K562 (cell line): ENCODE data around the gene OXLD1. TPM values are rescaled to one million over a fixed set of nuclear protein-coding genes. Genes with fewer than 3 reads are reported as not detected.

Experiments
- ATAC-seq: fragments of 200-7000 bp; cut with Tn5 transposase; 3 replicates; pipeline ENCODE4 v1.9.1; 2020; ENCODE audit warnings: moderate library complexity
- BruUV-seq: library from RNA; stranded (reverse); fragments of 400-500 nt; replicated peaks from 2 replicates; lab custom pipeline; 2021; lab: Mats Ljungman, UMichigan
- CTCF ChIA-PET: fragments of 300-600 bp; formaldehyde crosslinking; extraction: SDS; loops from one replicate; lab custom pipeline; 2021; ENCODE audit warnings: low intra/inter-chr PET ratio; lab: Yijun Ruan, JAX
- POLR2A ChIA-PET: fragments of 300-600, 350-650 bp; sonication (Branson Sonifier 250); formaldehyde crosslinking; extraction: SDS; loops from one replicate; lab custom pipeline; 2021; ENCODE audit warnings: antibody characterized with exemption, inconsistent platforms; lab: Yijun Ruan, JAX
- DNase-seq, 4 experiments: peaks; one replicate each; pipeline versions ENCODE4 v3.0.0 to v3.0.0-alpha.2; 2011 to 2018; ENCODE audit warnings: low spot score in 3 of 4, mixed read lengths in 3 of 4; ENCODE audit errors: extremely low read depth in 1 of 4
- FAIRE-seq: peaks from 2 replicates; lab custom pipeline; 2011; peaks lifted over from hg19 to GRCh38; lab: Jason Lieb, UNC
- H2AFZ ChIP-seq: 2 replicates; pipeline ENCODE4 v1.6.0; 2011; ENCODE audit warnings: low read depth, low read length, control low read depth, inconsistent platforms
- H3K27ac ChIP-seq: fragments of 200-600 bp; 3 replicates; pipeline ENCODE4 v1.8.0; 2011; ENCODE audit warnings: low read depth, mild to moderate bottlenecking, control low read depth, inconsistent platforms, low read length, moderate library complexity, mixed read lengths; ENCODE audit errors: extremely low read depth
- H3K27me3 ChIP-seq, 2 experiments: fragments of 300-600 bp in 1 of 2; 2 replicates in 1 of 2; 3 replicates in 1 of 2; pipeline versions ENCODE4 v1.6.0 to v1.8.0; 2011; ENCODE audit warnings: inconsistent platforms in 2 of 2, low read length in 2 of 2, mild to moderate bottlenecking in 1 of 2, mixed read lengths in 1 of 2, moderate library complexity in 1 of 2; ENCODE audit not compliant: control insufficient read depth in 2 of 2, insufficient read depth in 2 of 2
- H3K36me3 ChIP-seq: fragments of 300-600 bp; 3 replicates; pipeline ENCODE4 v1.8.0; 2011; ENCODE audit warnings: mild to moderate bottlenecking, low read length, inconsistent platforms; ENCODE audit not compliant: control insufficient read depth, insufficient read depth
- H3K4me1 ChIP-seq, 2 experiments: fragments of 200-600 bp in 1 of 2; replicated peaks in 1 of 2; 2 replicates in 1 of 2; 3 replicates in 1 of 2; pipeline versions ENCODE4 v1.5.1 to v1.8.0; 2011; ENCODE audit warnings: inconsistent platforms in 2 of 2, low read length in 2 of 2, mild to moderate bottlenecking in 1 of 2, mixed read lengths in 1 of 2, moderate library complexity in 1 of 2; ENCODE audit not compliant: control insufficient read depth in 2 of 2, insufficient read depth in 2 of 2
- H3K4me2 ChIP-seq: 2 replicates; pipeline ENCODE4 v1.6.1; 2011; ENCODE audit warnings: low read length, control low read depth, inconsistent platforms, mixed read lengths; ENCODE audit not compliant: insufficient read depth
- H3K4me3 ChIP-seq: fragments of 200-600 bp; sonication (generic), shearing (Covaris generic); 2 replicates; pipeline ENCODE4 v1.5.1; 2016; ENCODE audit warnings: control low read depth, inconsistent platforms
- H3K79me2 ChIP-seq: fragments of 200-600 bp; 3 replicates; pipeline ENCODE4 v1.8.0; 2011; ENCODE audit warnings: low read length, inconsistent platforms; ENCODE audit not compliant: control insufficient read depth, insufficient read depth
- H3K9ac ChIP-seq, 2 experiments: 2 replicates each; pipeline versions ENCODE4 v1.6.0 to v1.6.1; 2011; ENCODE audit warnings: low read depth in 2 of 2, low read length in 2 of 2, control low read depth in 1 of 2, inconsistent platforms in 1 of 2, mild to moderate bottlenecking in 1 of 2, mixed read lengths in 1 of 2; ENCODE audit not compliant: insufficient read depth in 1 of 2
- H3K9me1 ChIP-seq: one replicate; pipeline ENCODE4 v1.6.0; 2011; ENCODE audit warnings: inconsistent platforms, mild to moderate bottlenecking, low read length, moderate library complexity; ENCODE audit not compliant: control insufficient read depth, insufficient read depth
- H3K9me3 ChIP-seq: replicated peaks from 2 replicates; pipeline ENCODE4 v1.5.1; 2011; ENCODE audit warnings: low read depth, low read length, inconsistent platforms; ENCODE audit not compliant: control insufficient read depth, insufficient read depth
- H4K20me1 ChIP-seq: replicated peaks from 2 replicates; pipeline ENCODE4 v1.6.1; 2011; ENCODE audit warnings: low read length, inconsistent platforms, mixed read lengths; ENCODE audit not compliant: control insufficient read depth, insufficient read depth
- BRD9 ChIP-seq: fragments of 450-650 bp; IDR thresholded peaks from 2 replicates; pipeline ENCODE4 v1.6.1; 2018; ENCODE audit warnings: low read depth; ENCODE audit not compliant: partially characterized antibody
- BRF1 ChIP-seq: IDR thresholded peaks from 3 replicates; pipeline ENCODE4 v1.6.1; 2011; ENCODE audit warnings: borderline replicate concordance, mild to moderate bottlenecking; ENCODE audit not compliant: insufficient read length; ENCODE audit errors: extremely low read depth
- KDM5B ChIP-seq: fragments of 200-600 bp; sonication (generic); IDR thresholded peaks from 2 replicates; pipeline ENCODE4 v1.6.1; 2012; ENCODE audit warnings: low read depth, mild to moderate bottlenecking, moderate library complexity, low read length, control low read depth, inconsistent platforms; ENCODE audit not compliant: insufficient replicate concordance
- KLF1 ChIP-seq: fragments of 450-650 bp; IDR thresholded peaks from 2 replicates; pipeline ENCODE4 v1.6.1; 2016; ENCODE audit warnings: missing genetic modification characterization, missing compliant biosample characterization
- POLR2AphosphoS5 ChIP-seq: IDR thresholded peaks from 2 replicates; pipeline ENCODE4 v1.6.1; 2011; ENCODE audit warnings: mild to moderate bottlenecking, low read depth, low read length, moderate library complexity; ENCODE audit not compliant: control insufficient read depth, insufficient read depth
- POLR2B ChIP-seq: fragments of 450-650 bp; IDR thresholded peaks from 2 replicates; pipeline ENCODE4 v1.6.1; 2018; ENCODE audit warnings: low read depth; ENCODE audit not compliant: partially characterized antibody
- POLR2G ChIP-seq: fragments of 200-400 bp; formaldehyde crosslinking; IDR thresholded peaks from 2 replicates; pipeline ENCODE4 v1.6.1; 2017; ENCODE audit warnings: low read depth, mild to moderate bottlenecking, antibody characterized with exemption, low read length, moderate library complexity
- RBFOX2 ChIP-seq: fragments of 200-400 bp; formaldehyde crosslinking; IDR thresholded peaks from 2 replicates; pipeline ENCODE4 v1.6.1; 2017; ENCODE audit warnings: low read depth, mild to moderate bottlenecking, low read length, moderate library complexity
- U2AF1 ChIP-seq: fragments of 200-400 bp; formaldehyde crosslinking; optimal IDR thresholded peaks from 2 replicates; pipeline ENCODE3; 2017; ENCODE audit warnings: mild to moderate bottlenecking, low read depth, low read length, moderate library complexity
- XRCC3 ChIP-seq: fragments of 450-650 bp; IDR thresholded peaks from 2 replicates; pipeline ENCODE4 v1.6.1; 2017; ENCODE audit warnings: mild to moderate bottlenecking, moderate library complexity
- ZFP30 ChIP-seq: fragments of 250-450 bp; sonication (Bioruptor Pico); IDR thresholded peaks from 2 replicates; pipeline ENCODE4 v1.8.0; 2022; ENCODE audit warnings: moderate library complexity, mild to moderate bottlenecking, inconsistent platforms, borderline replicate concordance
- ZNF263 ChIP-seq: sonication (generic); formaldehyde crosslinking; IDR thresholded peaks from 2 replicates; pipeline ENCODE4 v1.8.0; 2022; ENCODE audit warnings: mild to moderate bottlenecking, missing genetic modification reagents, borderline replicate concordance
- whole genome bisulfite sequencing: fragments of 100-300 bp; shearing (Covaris generic); methylation state at CpG from one replicate; pipeline ENCODE4 v1.1.6; 2016; ENCODE audit warnings: low coverage, mixed read lengths; ENCODE audit not compliant: insufficient coverage; ENCODE audit errors: missing lambda C conversion rate; 5-methylcytosine and 5-hydroxymethylcytosine counted together
- in situ Hi-C: fragments of 300-500 bp; cut with MboI; formaldehyde crosslinking; loops from 4 replicates; pipeline ENCODE4 v1.15.0; 2018; ENCODE audit warnings: inconsistent platforms, mixed read lengths
- intact Hi-C: fragments of 100-400 bp; cut with micrococcal nuclease; formaldehyde crosslinking; loops from 2 replicates; pipeline ENCODE4 v1.14.2; 2022
- polyA plus RNA-seq, 8 experiments: library from polyadenylated mRNA; depleted of rRNA in 4 of 8; stranded (reverse) in 5 of 8; unstranded in 3 of 8; fragments of >200 nt; fragmentation: Nextera tagmentation in 2 of 8; fragmentation: Illumina TruSeq in 1 of 8; extraction: Ambion mirVana in 2 of 8; extraction: Trizol in 1 of 8; gene quantifications; 2 replicates each; pipeline versions ENCODE4 v1.2.1 to v1.2.3, GENCODE V29; 2011 to 2014; ENCODE audit warnings: inconsistent platforms in 1 of 8, missing spikeins in 1 of 8
- total RNA-seq, 7 experiments: library from RNA; depleted of rRNA in 6 of 7; stranded (reverse); fragments of >200 nt in 6 of 7; fragmentation: Illumina TruSeq in 2 of 7; extraction: Trizol in 2 of 7; gene quantifications; 2 replicates each; pipeline versions ENCODE4 v1.2.1 to v1.2.3, GENCODE V29; 2011 to 2021; ENCODE audit warnings: low replicate concordance in 1 of 7
- TF ChIP-seq, protein P1 (sequence below), 3 experiments: fragments of 200-800 bp in 1 of 3; fragments of 250-450 bp in 1 of 3; fragments of 450-650 bp in 1 of 3; sonication (Bioruptor Pico) in 1 of 3; sonication (Bioruptor generic) in 1 of 3; formaldehyde crosslinking in 1 of 3; IDR thresholded peaks; 2 replicates each; pipeline versions ENCODE4 v1.6.1 to v1.8.0; 2016 to 2022; ENCODE audit warnings: mild to moderate bottlenecking in 2 of 3, missing genetic modification characterization in 2 of 3, missing compliant biosample characterization in 1 of 3, moderate library complexity in 1 of 3
- TF ChIP-seq, protein P2 (sequence below), 2 experiments: IDR thresholded peaks; 2 replicates each; pipeline ENCODE4 v1.6.1; 2011; ENCODE audit warnings: borderline replicate concordance in 1 of 2, control low read depth in 1 of 2, low read depth in 1 of 2, low read length in 1 of 2, mild to moderate bottlenecking in 1 of 2, mixed read lengths in 1 of 2, moderate library complexity in 1 of 2; ENCODE audit not compliant: insufficient read depth in 1 of 2, insufficient read length in 1 of 2, poor library complexity in 1 of 2, severe bottlenecking in 1 of 2; ENCODE audit errors: extremely low read depth in 1 of 2

The OXLD1 gene
- total and polyA plus RNA-seq, 9 of the 15 experiments (the other 6 are each of a cell fraction or from before 2014, with no cell fraction given) = 4.4 to 115 (median 29.3) TPM

DNA sequence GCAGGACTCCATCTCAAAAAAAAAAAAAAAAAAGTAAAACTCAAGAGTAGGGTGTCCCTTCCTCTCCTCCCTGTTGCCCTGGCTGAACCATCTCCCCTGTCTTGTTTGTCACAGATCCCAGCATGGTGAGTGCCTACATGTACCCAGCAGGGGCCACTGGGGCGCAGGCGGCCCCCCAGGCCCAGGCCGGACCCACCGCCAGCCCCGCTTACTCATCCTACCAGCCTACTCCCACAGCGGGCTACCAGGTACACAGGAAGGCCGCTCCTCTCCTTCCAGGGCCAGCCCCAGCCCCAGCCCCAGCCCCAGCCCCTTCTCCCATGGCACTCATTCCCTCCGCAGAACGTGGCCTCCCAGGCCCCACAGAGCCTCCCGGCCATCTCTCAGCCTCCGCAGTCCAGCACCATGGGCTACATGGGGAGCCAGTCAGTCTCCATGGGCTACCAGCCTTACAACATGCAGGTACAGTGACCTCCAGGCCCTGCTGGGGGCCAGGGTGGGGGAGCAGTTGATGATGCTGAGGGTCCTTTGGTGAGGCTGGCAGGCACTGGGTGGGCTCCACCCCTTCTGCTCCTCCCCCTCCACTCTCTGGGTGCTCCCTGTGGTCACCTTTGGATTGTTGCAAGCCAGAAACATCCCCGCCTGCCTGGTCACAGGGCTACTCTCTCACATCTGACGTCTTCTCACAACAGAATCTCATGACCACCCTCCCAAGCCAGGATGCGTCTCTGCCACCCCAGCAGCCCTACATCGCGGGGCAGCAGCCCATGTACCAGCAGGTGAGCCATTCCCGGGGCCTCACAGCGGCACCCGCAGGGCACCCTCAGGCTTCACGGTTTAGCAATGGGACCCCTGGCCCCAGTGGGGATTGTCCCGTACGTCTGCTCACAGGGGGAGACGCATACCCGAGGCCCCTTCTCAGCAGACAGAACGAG, 34.2 kb upstream of the OXLD1 start:
- H3K4me3 ChIP-seq = peak overlapping the region; percentile 99
- in situ Hi-C loops = no loop called here
- BruUV-seq = no TSS peak
- no peaks in the 10 kb centered on the region for H3K27me3 ChIP-seq
- ChIA-PET POLR2A (interaction anchor here (0.6 to 3.8 kb wide), 6 partner anchors 9 to 130 kb away, joined by 3 to 41 read pairs (median 8); partner anchors contain the start of genes ARL16 and HGS), CTCF (interaction anchor here (1.0 kb wide), 1 partner anchor 448 kb away, joined by 3 read pairs; no protein-coding TSS in a partner anchor)
- peak overlapping the region in 1 of 2 experiments; percentile 100; a peak in 3 of 4 replicates for H3K9ac ChIP-seq
- no peak overlapping the region for H2AFZ ChIP-seq
- H3K36me3 ChIP-seq = peaks cover 80% of the 10 kb centered on the region
- DNase-seq (no peak), FAIRE-seq (no peak), ATAC-seq (no peak)
- intact Hi-C loops = loop anchor here (5.0 kb wide), 1 partner anchor 33 kb away; the partner anchor contains the start of genes CCDC137 and OXLD1
- peaks cover 14% of the 10 kb centered on the region for H4K20me1 ChIP-seq
- peaks cover 52% of the 10 kb centered on the region for H3K79me2 ChIP-seq
- peak overlapping the region; percentile 90; the same call in 2 of the 3 replicates for H3K27ac ChIP-seq
- 95% methylated on average over 8 of the region's 25 CpGs for WGBS
- peaks cover 14 to 50% of the 10 kb centered on the region in 2 experiments; a peak in 4 of 5 replicates for H3K4me1 ChIP-seq
- no peaks in the 10 kb centered on the region for H3K9me3 ChIP-seq
- no peaks in the 10 kb centered on the region for H3K9me1 ChIP-seq
- H3K4me2 ChIP-seq = peak overlapping the region; percentile 95
- TF ChIP-seq KDM5B (peak; percentile 1), ZNF263 (peak; percentile 16; the same call in 1 of the 2 replicates), BRF1 (no peak), RBFOX2 (peak; percentile 63), U2AF1 (no peak), ZFP30 (CRISPR knock-in tag) (no peak), POLR2AphosphoS5 (peak; percentile 34; the same call in 1 of the 2 replicates), POLR2G (peak; percentile 65; the same call in 1 of the 2 replicates), BRD9 (no peak), POLR2B (peak; percentile 13), KLF1 (tag) (no peak), XRCC3 (no peak)
- TF ChIP-seq, protein P1, sequence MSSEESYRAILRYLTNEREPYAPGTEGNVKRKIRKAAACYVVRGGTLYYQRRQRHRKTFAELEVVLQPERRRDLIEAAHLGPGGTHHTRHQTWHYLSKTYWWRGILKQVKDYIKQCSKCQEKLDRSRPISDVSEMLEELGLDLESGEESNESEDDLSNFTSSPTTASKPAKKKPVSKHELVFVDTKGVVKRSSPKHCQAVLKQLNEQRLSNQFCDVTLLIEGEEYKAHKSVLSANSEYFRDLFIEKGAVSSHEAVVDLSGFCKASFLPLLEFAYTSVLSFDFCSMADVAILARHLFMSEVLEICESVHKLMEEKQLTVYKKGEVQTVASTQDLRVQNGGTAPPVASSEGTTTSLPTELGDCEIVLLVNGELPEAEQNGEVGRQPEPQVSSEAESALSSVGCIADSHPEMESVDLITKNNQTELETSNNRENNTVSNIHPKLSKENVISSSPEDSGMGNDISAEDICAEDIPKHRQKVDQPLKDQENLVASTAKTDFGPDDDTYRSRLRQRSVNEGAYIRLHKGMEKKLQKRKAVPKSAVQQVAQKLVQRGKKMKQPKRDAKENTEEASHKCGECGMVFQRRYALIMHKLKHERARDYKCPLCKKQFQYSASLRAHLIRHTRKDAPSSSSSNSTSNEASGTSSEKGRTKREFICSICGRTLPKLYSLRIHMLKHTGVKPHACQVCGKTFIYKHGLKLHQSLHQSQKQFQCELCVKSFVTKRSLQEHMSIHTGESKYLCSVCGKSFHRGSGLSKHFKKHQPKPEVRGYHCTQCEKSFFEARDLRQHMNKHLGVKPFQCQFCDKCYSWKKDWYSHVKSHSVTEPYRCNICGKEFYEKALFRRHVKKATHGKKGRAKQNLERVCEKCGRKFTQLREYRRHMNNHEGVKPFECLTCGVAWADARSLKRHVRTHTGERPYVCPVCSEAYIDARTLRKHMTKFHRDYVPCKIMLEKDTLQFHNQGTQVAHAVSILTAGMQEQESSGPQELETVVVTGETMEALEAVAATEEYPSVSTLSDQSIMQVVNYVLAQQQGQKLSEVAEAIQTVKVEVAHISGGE (CRISPR knock-in tag; IDR thresholded peaks at IDR 0.05) = 0 out of 6 replicates have a peak, but pooled peaks of 1 of the 3 experiments have one; percentile 30
- TF ChIP-seq, protein P2, sequence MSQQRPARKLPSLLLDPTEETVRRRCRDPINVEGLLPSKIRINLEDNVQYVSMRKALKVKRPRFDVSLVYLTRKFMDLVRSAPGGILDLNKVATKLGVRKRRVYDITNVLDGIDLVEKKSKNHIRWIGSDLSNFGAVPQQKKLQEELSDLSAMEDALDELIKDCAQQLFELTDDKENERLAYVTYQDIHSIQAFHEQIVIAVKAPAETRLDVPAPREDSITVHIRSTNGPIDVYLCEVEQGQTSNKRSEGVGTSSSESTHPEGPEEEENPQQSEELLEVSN (IDR thresholded peaks at IDR 0.05; ENCODE audit: borderline replicate concordance in 1 of 2, extremely low read depth in 1 of 2, insufficient read depth in 1 of 2, insufficient read length in 1 of 2, low read depth in 1 of 2, low read length in 1 of 2, poor library complexity in 1 of 2, severe bottlenecking in 1 of 2) = no peak
